Right lung (tissue), 5 donors: ENCODE results near the gene DPY19L1. TPM values are rescaled to one million over a fixed set of nuclear protein-coding genes. Genes with fewer than 3 reads are reported as not detected.

Experiments
- polyA plus RNA-seq, 5 donors: library from polyadenylated mRNA; unstranded; fragments of 120-200 nt; gene quantifications; one replicate each; pipeline versions ENCODE4 v1.2.1 to v1.2.3, GENCODE V29; 2013; ENCODE audit warnings: inconsistent platforms in 1 of 5, low replicate concordance in 1 of 5; ENCODE audit not compliant: insufficient read length in 5 of 5, insufficient read depth in 1 of 5

DPY19L1 gene
- polyA plus RNA-seq, 5 donors, result 32.9 to 60.1 (median 48.9) TPM

Other genes starting within 250 kb of the DPY19L1 start
- gene TBX20, start 216.6 kb upstream of the DPY19L1 start, polyA plus RNA-seq, result not detected